ENCODE data around the gene HLA-DOA.

GRCh38 chr6:32968093-32968866 is 41.1 kb downstream of the HLA-DOA start, which contains the start of gene BRD2:
- TF ChIP-seq CTCF (optimal IDR thresholded peaks at IDR 0.05 in 1 of 3, IDR thresholded peaks at IDR 0.05 in 1 of 3, conservative IDR thresholded peaks at IDR 0.05 in 1 of 3; ENCODE audit: extremely low read depth in 1 of 3, insufficient read depth in 2 of 3, low read length in 3 of 3): no peak
- no peak for TF ChIP-seq EZH2 (IDR thresholded peaks at IDR 0.05; ENCODE audit: low read length)

All from keratinocyte (primary cell).